NCI-H2196 treated with DMSO at 0.1 percent for 48 hours (cell line): ENCODE data around the gene KIF22.
"Not testable (repeated sequence)": the region's sequence is repeated elsewhere in the genome, so short reads cannot be mapped to it uniquely, and the experiment has no call there.

Experiments used
- DNase-seq: peaks from one replicate; lab custom pipeline; 2025; ENCODE audit not compliant: unreplicated experiment; lab: John Stamatoyannopoulos, UW

KIF22 gene

DNA sequence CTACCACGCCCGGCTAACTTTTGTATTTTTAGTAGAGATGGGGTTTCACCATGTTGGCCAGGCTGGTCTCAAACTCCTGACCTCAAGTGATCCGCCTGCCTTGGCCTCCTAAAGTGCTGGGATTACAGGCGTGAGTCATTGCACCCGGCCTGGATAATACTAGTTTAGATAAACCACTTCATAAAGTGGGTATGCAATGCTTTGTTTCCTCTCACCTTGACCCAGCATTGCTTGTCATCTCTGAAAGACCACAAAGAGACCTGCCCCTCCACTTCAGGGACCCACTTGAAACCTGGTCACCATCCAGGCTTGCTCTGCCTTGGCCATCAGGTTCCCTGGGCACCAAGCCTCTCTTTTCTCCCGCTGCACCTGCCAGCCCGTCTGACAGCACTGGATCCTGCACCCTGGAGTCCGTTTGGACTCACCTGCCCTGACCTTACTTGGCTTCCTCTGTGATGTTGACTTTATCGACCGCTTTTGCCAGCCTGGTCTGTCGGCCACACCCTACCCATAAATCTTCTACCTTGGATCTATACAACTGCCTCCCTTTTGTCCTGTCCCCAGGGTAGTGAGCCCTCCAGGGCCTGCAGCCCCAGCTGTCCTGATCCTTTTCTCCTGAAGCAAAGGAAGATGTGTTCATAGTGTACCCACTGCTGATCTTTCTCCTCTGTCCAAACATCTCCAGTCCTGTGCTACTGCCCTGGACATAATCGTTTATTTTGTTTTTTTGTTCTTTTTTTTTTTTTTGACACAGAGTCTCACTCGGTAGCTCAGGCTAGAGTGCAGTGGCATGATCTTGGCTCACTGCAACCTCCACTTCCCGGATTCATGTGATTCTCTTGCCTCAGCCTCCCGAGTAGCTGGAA is 25.2 kb upstream of the KIF22 start:
- peak; percentile 75 for DNase-seq

DNA sequence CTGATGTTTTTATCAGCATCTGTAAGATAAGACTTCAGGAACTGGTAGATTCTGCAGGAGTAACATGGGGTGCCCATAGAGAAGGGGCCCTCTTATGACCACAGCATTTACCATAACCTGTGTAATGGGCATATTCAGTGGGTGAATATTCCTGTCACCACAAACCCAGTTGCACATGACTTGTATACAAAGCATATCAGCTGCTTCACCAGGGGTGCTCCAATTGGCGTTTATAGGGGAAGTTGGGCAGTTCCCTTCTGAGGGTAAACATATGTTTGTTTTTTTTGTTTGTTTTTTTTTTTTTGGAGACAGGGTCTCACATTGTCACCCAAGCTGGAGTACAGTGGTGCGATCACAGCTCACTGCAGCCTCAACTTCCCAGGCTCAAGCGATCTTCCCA is 24.0 kb upstream of the KIF22 start:
- no peak for DNase-seq

DNA sequence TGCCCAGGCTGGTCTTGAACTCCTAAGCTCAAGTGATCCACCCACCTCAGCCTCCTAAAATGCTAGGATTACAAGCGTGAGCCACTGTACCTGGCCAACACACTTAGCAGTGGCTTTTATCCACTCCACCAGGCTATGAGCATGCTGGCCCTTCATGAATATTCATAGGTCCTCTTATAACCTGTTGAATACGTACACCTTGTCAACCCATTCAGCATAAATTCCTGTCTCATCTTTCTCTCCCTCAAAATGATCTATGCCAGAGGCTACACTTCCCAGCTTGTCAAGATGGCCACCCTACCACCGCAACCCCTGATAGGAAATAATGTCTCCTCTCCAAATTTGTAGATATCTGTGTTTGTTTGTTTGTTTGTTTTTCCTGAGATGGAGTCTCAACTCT is 23.5 kb upstream of the KIF22 start:
- no peak for DNase-seq

DNA sequence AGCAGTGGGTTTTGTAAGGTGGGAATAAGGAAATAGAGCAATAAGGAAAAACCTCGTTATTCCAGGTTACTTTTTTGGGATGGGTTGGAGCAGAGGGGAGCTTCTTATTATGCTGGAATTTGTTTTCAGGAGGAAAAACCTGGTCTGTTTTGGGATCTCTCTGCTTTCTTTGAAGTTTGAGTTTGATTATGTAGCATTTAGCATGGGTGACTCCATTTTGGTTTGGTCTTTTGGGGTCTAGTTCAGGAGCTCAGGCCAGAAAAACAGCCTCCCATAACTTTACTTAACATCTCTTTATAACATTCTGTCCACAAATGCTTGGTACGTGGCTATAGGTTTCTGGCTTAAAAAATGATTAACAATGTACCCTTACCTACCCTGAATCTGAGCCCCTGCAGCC is 21.0 kb upstream of the KIF22 start:
- DNase-seq: no peak

DNA sequence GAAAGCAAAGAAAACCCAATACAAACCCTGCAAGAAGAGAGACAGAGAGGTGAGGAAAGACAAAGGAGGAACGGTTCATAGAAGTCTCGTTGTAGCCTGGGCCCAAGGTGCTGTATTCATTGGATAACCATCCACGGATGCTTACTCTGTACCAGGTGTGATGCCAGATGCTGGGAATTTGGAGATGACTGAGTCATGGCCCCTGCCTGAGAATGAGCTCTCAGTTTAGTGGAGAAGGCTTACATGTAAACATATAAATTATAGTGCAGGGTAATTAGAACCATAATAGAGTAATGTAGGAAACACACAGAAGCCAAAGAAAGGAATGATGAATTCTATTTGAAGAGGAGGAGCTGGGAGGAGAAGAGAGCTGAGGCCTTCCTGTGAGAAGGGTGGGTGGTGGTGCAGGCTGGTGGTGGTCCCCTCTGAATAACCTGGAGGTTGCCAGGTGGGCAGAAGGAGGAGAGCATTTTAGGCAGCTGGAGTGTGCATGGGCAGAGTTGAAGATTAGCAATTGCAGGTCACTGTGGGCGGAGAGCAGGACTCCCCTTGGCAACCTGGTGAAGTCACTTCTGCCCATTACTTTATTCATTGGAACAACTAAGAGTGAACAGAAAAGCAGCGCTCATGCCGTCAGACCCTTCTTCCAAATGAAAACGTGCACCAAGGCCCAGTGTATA is 20.2 kb upstream of the KIF22 start:
- DNase-seq: no peak

DNA sequence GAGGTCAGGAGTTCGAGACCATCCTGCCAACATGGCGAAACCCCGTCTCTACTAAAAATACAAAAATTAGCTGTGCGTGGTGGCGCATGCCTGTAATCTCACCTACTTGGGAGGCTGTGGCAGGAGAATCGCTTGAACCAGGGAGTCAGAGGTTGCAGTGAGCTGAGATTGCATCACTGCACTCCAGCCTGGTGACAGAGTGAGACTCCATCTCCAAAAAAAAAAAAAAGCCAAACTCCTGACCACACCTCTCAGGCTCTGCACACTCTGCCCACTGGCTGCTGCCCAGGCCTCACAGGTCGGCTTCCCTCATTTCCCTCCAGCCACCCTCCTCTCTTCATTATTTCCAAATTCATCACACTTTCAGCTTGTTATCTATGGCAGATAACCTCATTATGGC is 18.2 kb upstream of the KIF22 start:
- DNase-seq: not testable (repeated sequence)

DNA sequence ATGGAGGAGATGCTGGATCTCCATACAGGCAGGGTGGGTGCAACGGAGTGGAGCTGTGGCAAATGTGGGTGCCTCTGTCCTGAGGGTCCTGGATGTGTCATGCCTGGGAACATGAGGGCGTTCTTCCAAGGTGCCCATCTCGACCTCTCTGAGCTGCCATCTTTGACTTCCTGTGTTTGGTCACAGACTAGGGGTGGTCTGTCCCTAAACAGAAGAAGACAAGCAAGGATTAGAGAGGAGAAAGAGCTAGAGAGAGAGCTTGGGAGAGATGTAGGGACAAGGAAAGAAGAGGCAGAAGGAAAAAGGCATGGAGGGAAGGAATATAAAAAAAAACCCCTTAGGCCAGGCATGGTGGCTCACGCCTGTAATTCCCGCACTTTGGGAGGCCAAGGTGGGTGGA is 15.8 kb upstream of the KIF22 start:
- no peak for DNase-seq

DNA sequence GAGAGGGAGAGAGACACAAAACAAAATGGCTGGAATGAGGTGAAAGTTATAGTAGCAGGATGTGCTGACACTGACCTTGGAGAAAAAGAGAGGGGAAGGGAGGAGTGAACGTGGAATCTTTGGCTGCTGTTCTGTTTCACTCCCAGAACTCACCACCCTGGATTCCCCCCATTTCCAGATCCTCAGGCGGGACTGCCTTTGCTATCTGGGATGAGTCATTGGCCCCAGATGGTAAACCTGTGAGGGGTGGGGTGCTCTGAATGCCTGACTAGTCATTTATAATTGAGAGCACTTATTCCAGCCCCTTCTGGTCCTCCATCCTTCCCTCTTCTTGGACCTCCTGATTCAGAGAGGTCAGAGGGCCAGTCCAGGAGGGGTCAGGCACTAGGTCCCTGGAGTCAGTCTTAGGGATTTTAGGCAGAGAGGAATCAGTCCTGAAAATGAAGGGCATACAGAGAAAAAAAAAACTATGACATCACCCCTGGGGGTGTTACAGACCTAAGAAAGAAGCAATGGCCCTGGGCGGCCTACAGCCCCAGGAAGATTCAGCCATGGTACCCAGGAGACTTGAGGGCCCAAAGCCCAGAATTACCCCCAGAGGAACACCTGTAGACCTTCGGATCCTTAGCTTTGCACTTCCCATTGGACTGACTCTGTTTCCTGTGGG is 14.7 kb upstream of the KIF22 start:
- no peak for DNase-seq

DNA sequence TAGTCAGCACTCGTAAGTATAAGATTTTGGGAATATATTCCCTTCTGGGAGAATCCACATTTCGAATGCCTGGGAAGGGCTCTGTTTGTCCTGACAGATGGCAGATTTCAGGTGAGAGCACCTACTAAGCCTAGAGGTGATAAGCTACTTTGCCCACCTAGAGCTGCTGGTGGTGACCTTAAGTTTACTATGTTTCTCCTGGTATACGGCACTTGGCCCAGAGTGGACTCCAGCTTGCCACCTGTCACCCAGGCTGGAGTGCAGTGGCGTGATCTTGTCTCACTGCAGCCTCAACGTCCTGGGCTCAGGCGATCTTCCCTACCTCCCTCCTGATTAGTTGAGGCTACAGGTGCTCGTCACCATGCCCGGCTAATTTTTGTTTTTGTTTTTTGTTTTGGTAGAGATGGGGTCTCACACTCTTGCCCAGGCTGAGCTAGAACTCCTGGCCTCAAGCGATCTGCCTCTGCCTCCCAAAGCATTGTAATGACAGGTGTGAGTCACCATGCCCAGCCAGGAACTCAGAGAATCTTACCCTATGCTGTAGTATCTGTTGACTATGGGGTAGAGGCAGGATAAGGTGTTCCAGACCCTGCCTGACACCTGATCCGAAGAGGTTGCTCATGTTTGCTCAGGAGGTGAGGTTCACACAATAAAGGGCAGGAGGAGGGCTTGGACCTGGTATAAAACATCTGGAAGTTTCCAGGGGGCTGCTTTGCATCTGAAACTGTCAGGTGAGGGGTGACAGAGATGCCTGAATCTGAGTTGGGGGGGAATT is 12.8 kb upstream of the KIF22 start, which contains the start of gene ZG16:
ZG16 (plus strand) TSS at position 681 of the 775 bp plus-strand sequence. CDS start 1,011 bp downstream, outside the sequence.
- peak; percentile 7 for DNase-seq

DNA sequence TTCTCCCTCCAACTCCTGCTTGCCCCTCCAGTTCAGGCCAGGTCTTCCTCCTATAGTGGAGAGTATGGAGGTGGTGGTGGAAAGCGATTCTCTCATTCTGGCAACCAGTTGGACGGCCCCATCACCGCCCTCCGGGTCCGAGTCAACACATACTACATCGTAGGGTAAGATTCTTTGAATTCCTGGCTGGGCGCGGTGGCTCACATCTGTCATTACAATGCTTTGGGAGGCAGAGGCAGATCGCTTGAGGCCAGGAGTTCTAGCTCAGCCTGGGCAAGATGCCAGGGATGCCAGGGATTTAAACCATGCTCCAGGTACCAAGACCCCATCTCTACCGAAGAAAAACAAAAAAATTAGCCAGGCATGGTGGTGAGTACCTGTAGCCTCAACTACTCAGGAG is 11.1 kb upstream of the KIF22 start:
- DNase-seq: no peak

DNA sequence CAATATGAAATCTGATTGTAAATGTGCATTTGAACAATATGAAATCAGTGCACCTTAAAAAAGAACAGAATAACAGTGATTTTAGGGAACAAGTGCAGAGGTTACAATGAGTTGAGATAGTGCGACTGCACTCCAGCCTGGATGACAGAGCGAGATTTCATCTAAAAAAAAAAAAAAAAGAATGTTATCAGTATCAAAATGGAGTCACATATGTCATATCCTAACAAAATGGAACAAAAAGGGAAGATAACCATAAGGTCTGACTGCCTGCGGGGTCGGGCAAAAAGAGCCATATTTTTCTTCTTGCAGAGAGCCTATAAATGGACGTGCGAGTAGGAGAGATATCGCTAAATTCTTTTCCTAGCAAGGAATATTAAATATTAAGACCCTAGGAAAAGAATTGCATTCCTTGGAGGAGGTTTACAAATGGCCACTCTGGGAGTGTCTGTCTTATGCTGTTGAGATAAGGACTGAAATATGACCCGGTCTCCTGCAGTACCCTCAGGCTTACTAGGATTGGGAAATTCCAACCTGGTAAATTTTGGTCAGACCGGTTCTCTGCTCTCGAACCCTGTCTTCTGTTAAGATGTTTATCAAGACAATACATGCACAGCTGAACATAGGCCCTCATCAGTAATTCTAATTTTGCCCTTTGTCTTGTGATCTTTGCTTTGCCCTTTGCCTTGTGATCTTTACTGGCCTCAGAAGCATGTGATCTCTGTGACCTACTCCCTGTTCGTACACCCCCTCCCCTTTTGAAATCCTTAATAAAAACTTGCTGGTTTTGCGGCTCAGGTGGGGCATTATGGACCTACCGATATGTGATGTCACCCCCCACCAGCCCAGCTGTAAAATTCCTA is 7.2 kb upstream of the KIF22 start:
- DNase-seq: not testable (repeated sequence)

DNA sequence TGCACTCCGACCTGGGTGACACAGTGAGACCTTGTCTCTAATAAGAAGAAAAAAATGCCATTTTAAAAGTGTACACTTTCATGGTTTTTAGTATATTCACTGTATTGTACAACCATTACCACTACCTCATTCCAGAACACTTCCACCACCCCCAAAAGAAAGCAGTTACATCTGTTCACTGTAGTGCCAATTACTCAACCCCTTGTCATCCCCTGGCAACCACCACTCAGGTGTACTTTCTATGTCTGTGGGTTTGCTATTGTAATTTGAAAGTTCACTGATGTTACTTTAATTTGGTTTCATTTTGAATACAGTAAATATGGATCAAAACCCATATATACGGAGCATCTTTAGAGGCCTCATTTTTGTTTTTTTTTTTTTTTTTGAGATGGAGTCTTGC is 6.4 kb upstream of the KIF22 start:
- no peak for DNase-seq

DNA sequence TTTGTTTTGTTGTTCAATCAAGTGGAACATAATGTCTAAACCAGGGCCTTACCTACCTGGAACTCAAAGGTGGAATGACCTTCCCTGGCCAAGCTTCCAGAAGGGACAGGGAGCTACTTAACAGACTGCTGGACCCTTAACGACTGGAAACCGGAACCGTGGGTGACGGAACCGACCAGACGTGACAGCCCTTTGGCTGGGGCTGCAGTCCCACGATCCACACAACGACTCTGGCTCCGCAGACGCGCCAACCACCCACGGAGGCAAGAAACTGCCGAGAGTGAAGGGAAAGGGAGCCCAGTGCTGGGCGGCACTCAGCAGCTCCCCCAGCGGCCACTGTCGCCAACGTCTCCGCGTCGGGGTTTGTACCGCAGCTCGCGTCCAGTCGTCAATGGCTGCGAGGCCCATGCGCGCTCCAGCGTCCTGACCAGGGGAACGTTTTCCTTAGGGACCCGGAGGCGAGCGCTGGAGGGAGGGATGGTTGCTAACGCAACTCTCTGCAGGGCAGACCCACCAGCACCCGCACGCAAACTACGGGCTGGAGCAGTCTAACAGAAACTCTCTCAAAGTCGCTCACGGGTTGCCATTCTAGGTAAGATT is 5.5 kb upstream of the KIF22 start:
- DNase-seq: no peak

DNA sequence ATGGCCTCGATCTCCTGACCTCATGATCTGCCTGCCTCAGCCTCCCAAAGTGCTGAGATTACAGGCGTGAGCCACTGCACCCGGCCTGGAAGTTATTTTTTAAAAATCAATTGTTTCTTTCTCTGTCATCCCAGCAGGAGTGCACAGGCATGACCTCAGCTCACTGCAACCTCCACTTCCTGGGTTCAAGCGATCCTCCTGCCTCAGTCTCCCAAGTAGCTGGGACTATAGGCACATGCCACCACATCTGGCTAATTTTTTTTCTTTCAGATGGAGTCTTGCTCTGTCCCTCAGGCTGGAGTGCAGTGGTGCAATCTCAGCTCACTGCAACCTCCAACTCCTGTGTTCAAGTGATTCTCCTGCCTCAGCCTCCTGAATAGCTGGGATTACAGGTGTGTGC is 3.4 kb upstream of the KIF22 start:
- DNase-seq: not testable (repeated sequence)

DNA sequence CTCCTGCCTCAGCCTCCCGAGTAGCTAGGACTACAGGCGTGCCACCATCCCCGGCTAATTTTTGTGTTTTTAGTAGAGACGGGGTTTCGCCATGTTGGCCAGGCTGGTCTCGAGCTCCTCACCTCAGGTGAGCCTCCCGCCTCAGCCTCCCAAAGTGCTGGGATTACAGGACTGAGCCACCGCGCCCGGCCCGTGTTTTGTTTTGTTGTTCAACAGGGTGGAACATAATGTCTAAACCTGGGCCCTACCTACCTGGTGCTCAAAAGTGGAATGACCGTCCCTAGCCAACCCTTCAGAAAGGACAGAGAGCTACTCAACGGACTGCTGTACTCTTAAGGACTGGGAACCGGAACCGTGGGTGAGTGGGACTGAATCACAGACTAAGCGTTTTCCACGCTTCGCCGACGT is 772 bp upstream of the KIF22 start:
- DNase-seq: no peak

DNA sequence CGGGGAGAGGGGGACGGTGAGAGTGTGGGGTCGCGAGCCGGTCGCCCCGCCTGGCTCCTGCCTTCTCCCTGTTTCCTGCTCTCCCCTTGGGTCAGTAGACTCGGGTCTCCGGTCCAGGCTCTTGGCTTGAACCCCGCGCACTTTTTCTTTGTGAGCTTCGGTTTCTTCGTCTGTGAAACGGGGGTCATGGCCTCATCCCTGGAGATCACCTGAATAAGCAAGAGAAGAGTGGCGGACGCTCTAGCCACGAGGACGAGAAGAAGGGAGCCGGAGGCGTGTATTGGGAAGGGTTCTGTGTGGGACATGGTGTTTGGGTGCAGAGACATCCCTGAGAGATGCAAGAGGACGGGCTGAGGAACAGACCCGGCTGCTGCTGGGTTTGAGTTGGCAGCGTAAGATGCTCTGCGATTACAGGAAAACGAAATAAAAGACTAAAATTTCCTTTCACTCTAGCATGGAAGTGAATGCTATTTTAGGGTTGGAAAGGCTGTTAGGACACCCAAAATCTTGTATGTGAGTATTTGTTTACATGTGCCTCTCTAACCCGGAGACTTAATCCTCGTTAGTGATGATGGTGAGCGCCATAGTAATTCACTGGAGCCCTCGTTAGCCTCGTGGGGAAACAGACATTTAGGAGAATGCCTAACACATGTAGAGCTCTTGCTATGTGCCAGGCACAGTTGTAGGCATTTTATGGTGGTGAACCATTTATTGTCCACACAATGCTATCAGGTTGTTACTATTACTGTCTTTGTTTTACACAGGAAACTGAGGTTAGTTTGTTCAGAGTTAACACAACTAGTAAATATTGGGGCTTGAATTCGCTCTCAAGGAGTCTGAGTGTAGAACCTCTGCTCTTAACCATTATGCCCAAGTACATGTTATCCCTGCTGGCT is 646 bp downstream of the KIF22 start:
- no peak for DNase-seq

DNA sequence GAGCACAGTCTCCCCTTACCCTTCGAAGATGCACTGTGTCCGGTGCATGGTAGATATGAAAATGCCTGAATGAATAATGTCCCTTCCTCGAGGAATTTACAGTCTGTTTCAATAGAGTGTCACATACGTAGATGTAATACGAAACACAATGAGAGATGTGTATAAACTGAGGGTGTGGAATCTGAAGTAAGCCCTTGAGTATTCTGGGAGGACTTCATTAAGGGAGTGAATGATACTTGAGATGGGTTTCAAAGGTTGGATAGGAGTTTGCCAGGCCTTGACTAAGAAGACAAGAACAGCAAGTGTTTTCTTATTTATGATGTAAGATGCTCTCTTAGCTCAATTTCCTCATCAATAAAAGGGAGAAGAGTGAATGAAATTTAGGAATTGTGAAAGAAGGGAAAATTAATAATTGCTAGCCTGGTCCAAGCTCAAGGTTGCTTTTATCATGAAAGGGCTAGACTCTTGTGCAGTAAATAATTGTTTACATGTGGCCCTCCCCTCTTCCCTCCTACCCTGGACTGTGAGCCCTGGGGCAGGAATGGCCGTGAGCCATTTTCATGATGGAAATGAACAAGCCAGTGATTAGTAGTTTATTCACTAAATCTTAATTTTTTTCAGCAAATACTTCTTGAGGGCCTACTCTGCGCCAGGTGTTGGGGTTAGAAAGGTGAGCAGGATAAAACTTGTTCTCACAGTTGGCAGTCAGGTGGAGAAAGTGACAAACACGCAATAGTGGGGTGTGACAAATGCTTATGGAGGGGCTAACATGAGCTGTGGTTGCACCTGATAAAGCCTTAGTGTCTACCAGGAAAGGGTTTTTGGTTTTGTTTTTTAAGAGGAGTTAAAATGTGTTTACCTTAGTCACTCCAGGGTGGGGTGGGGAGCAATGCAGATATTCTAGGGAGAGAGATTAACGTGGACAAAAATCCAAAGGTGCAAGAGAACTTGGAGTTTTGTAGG is 1.6 kb downstream of the KIF22 start:
- DNase-seq: no peak

DNA sequence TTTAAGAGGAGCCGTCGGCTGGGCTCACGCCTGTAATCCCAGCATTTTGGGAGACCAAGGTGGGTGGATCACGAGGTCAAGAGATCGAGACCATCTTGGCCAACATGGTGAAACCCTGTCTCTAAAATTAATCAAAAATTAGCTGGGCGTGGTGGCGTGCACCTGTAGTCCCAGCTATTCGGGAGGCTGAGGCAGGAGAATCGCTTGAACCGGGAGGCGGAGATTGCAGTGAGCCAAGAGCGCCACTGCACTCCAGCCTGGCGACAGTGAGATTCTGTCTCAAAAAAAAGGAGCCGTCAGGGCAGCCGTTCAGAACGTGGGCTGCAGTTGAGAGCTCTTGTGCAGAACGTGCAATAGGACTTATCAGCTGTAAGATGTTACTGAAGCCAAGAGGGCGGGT is 2.6 kb downstream of the KIF22 start:
- DNase-seq: not testable (repeated sequence)
